Stimulated activated CD4-positive, alpha-beta T cell treated with anti-CD3 and anti-CD28 coated beads, TNF-alpha, amount 100 ng/mL, for 4 hours (primary cell): ENCODE results near the gene SEMG1.

Experiments
- DNase-seq, 3 experiments: peaks; one replicate each; pipeline ENCODE4 v3.0.0-alpha.2; 2020; ENCODE audit warnings: low read depth in 3 of 3

The SEMG1 gene

GRCh38 chr20:45221076-45221475 lies 14.2 kb downstream of the SEMG1 start, which contains the start of gene SEMG2:
Gene SEMG2 (plus strand): TSS chr20:45221373. CDS start chr20:45221390, 17 bp downstream.
- no peak for DNase-seq

- DNase-seq: no peak
These were observed 16.3 kb downstream of the SEMG1 start for GRCh38 chr20:45223136-45223535.

DNA sequence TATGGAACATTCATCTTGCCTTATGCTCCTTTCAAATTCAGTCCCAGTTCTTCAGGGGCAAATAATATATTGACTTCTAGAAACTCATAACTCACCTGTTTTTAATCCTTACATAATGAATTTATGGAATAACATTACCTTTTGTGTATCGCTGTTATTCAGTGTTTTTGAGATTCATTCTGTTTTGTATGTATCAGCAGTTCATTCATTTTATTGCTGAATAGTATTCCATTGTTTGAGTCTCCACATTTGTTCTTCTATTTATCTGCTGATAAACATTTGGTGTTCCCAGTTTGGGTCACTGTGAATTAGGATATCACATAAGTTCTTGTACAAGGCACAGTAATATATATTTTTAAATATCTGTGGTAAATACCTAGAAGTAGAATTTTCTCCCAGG lies 19.5 kb downstream of the SEMG1 start:
- DNase-seq: no peak

DNA sequence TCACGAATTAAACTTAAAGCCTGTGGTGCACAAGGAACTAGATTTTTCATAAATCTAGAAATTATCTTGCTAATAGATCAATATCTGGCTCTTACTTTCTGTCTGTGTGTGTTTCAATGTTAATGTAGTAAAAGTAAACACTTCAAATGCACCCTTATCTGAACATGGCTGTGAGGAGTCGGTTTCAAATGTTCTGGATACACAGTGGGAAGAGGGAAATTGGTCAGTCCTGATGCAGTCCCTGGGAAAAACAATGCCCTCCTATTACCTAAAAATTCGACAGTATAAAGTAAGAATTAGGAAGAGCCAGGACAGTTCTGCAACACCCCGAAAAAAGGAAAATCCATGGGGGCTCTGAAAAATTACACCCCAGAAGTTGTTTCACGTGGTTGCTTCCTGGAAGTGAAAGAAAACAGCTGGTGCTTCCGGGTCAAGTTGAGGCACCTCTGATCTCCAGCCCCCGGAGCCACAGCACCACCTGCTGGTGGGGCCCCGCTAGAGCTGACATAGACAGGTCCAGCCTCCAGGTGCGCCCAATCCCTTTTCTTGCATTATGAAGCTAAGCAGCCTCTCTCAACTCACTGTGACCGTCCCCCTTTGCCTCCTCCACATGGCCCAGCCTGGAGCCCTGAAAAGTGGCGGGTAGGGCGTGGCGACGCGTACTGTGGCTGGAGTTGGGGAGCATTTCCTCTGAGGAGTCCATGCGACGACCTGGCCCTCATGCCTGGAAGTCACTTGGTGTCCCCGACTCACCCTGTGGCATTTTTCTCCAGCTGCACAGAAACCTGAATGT lies 22.6 kb downstream of the SEMG1 start:
- no peak for DNase-seq

DNA sequence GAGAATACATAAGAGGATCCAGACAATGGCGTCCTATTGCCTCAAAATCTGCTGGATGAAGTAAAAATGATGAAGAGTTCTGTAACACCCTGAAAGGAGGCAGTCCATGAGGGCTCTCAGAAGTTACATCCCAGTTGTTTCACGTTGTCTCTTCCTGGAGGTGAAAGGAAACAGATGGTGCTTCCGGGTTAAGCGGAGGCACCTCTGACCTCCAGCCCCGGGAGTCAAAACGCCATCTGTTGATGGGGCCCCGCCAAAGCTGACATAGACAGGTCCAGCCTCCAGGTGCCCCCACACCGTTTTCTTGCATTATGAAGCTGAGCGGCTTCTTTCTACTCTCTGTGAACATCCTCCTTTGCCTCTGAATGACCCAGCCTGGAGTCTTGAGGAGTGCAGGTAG lies 23.8 kb downstream of the SEMG1 start:
- no peak for DNase-seq

- no peak for DNase-seq
These were observed 29.2 kb downstream of the SEMG1 start for GRCh38 chr20:45235995-45236394.

- DNase-seq: no peak
These were observed 31.3 kb downstream of the SEMG1 start for GRCh38 chr20:45238139-45238538.

DNA sequence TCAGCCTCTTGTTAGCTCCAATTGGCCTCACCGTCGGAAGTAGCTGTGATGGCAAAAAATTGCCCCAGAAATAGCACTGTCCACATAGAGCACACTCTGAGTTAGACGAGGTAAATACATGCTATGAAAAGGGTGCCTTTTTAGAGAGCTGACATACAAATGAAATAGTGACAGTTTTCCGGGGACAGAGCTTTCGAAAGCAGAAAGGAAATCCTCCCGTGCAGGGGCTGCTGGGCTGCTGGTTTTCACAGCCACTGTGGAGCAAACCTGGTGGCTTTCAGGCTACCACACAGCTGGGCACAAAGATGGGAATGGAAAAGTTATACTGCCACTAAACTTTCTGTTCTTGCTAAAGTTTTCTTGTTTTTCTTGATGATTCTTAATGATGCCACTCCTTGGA lies 39.3 kb downstream of the SEMG1 start:
- no peak for DNase-seq

DNA sequence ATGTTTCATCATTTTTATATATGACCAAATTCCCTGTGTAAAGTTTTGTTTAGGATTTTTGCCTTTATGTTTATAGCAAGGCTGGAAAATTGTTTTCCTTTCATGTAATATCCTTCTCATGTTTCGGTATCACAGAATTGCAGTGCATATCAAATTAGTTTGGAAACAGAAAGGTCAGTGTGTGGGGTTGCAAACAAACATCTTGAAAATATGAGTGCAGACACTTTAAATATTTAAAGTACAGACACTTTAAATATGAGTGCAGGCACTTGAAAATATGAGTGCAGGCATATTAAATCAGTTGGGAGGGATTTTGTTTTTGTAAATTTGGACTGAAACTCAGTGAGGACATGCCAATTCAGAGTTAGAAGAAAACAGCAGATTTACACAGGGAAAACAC lies 41.0 kb downstream of the SEMG1 start:
- no peak for DNase-seq

GRCh38 chr20:45248609-45249008 lies 41.8 kb downstream of the SEMG1 start:
- DNase-seq: no peak

DNA sequence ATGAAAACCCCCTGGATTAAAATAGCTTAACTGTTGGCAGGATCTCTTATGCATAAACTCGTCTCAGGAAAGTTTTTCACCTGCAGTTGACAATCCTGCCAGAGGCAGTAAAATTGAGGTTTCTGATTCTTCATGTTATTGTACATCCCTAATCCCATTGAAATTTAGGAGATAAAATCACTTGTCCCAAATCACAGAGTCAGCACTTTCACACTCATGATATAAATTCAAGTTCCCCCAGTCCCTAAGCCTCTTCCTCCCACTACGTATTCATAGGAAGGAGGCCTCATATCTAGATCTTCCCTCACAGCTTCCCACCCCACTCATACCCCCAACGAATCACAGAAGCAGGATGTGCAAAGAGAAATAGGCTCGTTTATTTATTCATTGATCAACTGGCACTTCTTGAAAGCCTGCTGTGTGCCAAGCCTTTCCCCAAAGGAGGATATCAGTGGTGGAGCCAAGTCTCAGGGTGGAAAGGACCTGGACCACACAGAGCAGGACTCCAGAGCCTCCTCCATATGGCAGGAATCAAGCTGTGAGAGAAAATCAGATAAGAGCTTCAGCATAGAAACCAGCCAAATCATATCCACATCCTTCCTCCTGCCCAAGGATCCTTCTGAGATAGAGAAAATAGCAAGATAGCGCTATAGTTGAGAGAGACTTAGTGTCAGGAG lies 45.2 kb downstream of the SEMG1 start:
- no peak for DNase-seq

DNA sequence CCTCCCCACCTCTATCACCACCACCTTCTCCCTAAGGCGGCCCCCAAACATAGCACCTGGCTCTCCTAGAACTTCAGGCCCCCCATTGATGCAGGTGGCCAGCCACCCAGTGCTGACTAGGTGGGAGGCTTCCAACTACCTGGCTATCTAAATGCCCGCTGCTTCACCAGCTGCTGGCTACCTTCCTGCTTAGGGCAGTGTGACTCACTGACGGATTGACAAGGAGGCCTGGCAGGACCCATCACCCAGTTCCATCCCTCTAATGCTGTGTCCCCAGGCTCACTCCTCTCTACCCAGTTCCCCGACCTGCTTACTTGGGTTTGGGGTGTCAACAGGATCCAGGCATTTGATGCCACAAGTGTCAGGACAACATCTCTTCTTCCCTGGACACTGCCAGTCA lies 46.4 kb downstream of the SEMG1 start:
- no peak for DNase-seq

DNA sequence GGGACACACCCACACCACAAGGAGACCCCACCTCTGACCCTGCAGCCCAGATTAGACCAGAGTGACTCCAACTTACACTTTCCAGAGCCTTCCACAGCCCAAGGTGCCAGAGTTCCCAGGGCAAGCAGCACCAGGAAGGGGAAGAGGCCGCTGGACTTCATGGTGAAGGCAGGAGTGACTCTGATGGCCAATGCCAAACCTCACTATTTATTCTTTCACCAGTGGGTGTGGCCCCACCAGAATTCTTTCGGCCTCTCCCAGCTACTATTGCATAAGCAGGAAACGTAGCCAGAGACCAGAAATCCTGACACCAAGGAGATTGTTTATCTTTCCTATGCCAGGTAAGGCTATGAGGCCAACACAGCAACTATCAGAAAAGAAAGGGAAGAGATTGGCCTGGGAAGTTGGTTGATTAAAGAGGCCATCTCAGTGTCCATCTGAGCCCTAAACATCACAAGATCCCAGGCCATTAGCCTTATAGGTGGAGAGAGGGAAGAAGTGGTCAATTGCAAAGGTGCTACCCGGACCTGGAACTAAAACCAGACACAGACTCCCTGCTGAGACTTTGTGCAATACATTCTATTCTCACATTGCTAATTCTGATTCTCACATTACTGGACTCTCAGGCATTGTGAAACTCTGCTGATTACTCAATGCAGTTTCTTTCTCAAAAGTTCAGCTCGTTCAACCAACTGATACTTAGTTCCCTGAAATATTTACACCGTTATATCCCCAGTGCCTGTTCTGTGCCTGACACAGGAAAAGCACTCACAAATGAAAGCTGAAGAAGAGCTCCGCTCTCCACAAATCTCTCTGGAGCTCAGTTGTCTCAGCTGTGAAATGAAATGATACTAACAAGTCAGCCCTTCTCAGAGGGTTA lies 47.8 kb downstream of the SEMG1 start, which contains the start of gene SLPI:
Gene SLPI, minus strand, starts transcription at position 182 of the 880 bp plus-strand sequence. Its CDS starts 21 bp downstream, at position 161.
- no peak for DNase-seq

DNA sequence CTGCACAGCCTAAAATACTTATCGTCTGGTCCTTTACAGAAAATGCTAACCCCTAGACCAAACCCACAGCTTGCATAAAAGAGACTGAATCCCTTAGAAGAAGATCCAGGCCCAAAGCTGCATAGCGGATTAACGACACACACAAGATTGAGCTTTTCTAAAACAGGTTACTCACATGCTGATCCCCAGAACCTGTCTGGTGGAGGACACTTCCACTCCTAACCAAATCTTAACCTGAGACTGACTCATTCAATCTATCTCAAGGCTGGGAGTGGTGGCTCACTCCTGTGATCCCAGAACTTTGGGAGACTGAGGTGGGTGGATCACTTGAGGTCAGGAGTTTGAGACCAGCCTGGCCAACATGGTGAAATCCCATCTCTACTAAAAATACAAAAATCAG lies 50.3 kb downstream of the SEMG1 start:
- DNase-seq: no peak

- DNase-seq: no peak
These were observed 50.9 kb downstream of the SEMG1 start for GRCh38 chr20:45257711-45258110.

DNA sequence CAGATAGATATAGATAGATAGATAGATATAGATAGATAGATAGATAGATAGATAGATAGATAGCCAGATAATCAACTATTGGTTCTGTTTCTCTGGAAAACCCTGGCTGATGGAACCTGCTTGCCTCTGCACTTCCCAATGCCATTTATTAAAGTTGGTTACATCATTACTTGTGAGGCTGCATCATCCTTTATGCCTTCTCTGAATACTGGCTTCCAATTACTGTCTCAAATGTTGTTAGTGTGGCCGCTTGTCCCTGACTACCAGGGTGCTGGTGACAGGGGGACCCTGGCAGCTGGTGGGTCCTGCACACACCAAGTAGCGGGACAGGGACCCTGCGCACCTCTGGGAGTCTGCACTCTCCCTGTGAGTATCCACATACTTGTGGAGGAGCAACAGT lies 51.4 kb downstream of the SEMG1 start:
- no peak for DNase-seq

DNA sequence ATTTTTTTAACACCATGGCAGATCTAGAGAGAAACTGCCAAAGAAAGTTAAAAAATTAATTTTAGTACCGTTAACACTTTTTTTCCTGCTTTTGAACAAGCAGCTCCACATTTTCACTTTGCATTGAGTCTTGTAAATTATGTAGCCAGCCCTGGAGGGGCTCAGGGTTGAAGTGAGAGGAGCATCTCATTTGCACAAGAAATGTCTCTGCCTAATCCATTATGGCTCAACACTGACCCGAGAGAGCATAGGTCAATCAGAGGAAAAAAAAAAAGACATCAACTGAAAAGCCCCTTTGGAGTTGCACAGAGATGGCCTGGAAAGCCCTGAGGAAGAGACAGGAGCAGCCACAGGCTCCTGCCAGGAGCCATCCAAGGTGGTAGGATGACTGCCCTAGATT lies 51.8 kb downstream of the SEMG1 start:
- no peak for DNase-seq
